ENCODE results near the gene KDM5C.
A peak's percentile ranks its signal among the peaks of the same experiment; 100 is the strongest.

KDM5C gene

GRCh38 chrX:53223955-53224859, 800 bp downstream of the KDM5C start:
- Histone ChIP-seq H3K79me2 (ENCODE audit: control insufficient read depth, low read length) (peaks cover 57% of the 10 kb centered on the region), H3K27me3 (ENCODE audit: control insufficient read depth, low read length) (no peaks in the 10 kb centered on the region), H3K4me2 (ENCODE audit: low read length) (peak overlapping the region; percentile 90), H3K9me2 (replicated peaks; ENCODE audit: control insufficient read depth, low read length) (no peaks in the 10 kb centered on the region), H3K36me3 (ENCODE audit: control insufficient read depth, low read length) (peaks cover 53% of the 10 kb centered on the region), H3K9me3 (ENCODE audit: control insufficient read depth, insufficient read depth, low read length) (no peaks in the 10 kb centered on the region), H3K4me3 (ENCODE audit: low read length) (peak overlapping the region; percentile 93), H3K27ac (ENCODE audit: low read depth, low read length) (peak overlapping the region; percentile 75), H3K4me1 (ENCODE audit: control insufficient read depth, low read length) (peaks cover 26% of the 10 kb centered on the region), H3F3A (ENCODE audit: control insufficient read depth, insufficient read depth) (no peaks in the 10 kb centered on the region), H4K20me1 (ENCODE audit: control insufficient read depth, insufficient read depth, low read depth, low read length) (peaks cover 8% of the 10 kb centered on the region; the same call in 1 of the 2 replicates)
- TF ChIP-seq CTCF (IDR thresholded peaks at IDR 0.05; ENCODE audit: low read depth, low read length, poor library complexity, severe bottlenecking), result no peak
- no peak for TF ChIP-seq EZH2phosphoT487 (IDR thresholded peaks at IDR 0.05; ENCODE audit: borderline replicate concordance, low read length)

GRCh38 chrX:53223068-53223693, 1.8 kb downstream of the KDM5C start:
- no peaks in the 10 kb centered on the region for H3K9me2 ChIP-seq (replicated peaks; ENCODE audit: control insufficient read depth, low read length)
- peaks cover 8% of the 10 kb centered on the region; the same call in 1 of the 2 replicates for H4K20me1 ChIP-seq (ENCODE audit: control insufficient read depth, insufficient read depth, low read depth, low read length)
- H3K79me2 ChIP-seq (ENCODE audit: control insufficient read depth, low read length), result peaks cover 58% of the 10 kb centered on the region
- no peak overlapping the region for H3K27ac ChIP-seq (ENCODE audit: low read depth, low read length)
- H3K4me1 ChIP-seq (ENCODE audit: control insufficient read depth, low read length), result peaks cover 26% of the 10 kb centered on the region
- H3K4me2 ChIP-seq (ENCODE audit: low read length), result peak overlapping the region; percentile 90
- no peak for TF ChIP-seq EZH2phosphoT487 (IDR thresholded peaks at IDR 0.05; ENCODE audit: borderline replicate concordance, low read length)
- no peak for TF ChIP-seq CTCF (IDR thresholded peaks at IDR 0.05; ENCODE audit: low read depth, low read length, poor library complexity, severe bottlenecking)
- H3K9me3 ChIP-seq (ENCODE audit: control insufficient read depth, insufficient read depth, low read length), result no peaks in the 10 kb centered on the region
- H3F3A ChIP-seq (ENCODE audit: control insufficient read depth, insufficient read depth), result no peaks in the 10 kb centered on the region
- no peaks in the 10 kb centered on the region for H3K27me3 ChIP-seq (ENCODE audit: control insufficient read depth, low read length)
- H3K36me3 ChIP-seq (ENCODE audit: control insufficient read depth, low read length), result peaks cover 62% of the 10 kb centered on the region
- peak overlapping the region; percentile 93 for H3K4me3 ChIP-seq (ENCODE audit: low read length)

- no peaks in the 10 kb centered on the region for H3K4me1 ChIP-seq (ENCODE audit: control insufficient read depth, low read length)
- H3F3A ChIP-seq (ENCODE audit: control insufficient read depth, insufficient read depth), result no peaks in the 10 kb centered on the region
- H3K4me2 ChIP-seq (ENCODE audit: low read length), result no peak overlapping the region
- no peaks in the 10 kb centered on the region for H3K9me2 ChIP-seq (replicated peaks; ENCODE audit: control insufficient read depth, low read length)
- peaks cover 61% of the 10 kb centered on the region for H3K36me3 ChIP-seq (ENCODE audit: control insufficient read depth, low read length)
- no peaks in the 10 kb centered on the region for H3K79me2 ChIP-seq (ENCODE audit: control insufficient read depth, low read length)
- no peak overlapping the region for H3K27ac ChIP-seq (ENCODE audit: low read depth, low read length)
- no peak overlapping the region for H3K4me3 ChIP-seq (ENCODE audit: low read length)
- H3K27me3 ChIP-seq (ENCODE audit: control insufficient read depth, low read length), result no peaks in the 10 kb centered on the region
- TF ChIP-seq CTCF (IDR thresholded peaks at IDR 0.05; ENCODE audit: low read depth, low read length, poor library complexity, severe bottlenecking) (no peak), EZH2phosphoT487 (IDR thresholded peaks at IDR 0.05; ENCODE audit: borderline replicate concordance, low read length) (no peak)
- no peaks in the 10 kb centered on the region for H4K20me1 ChIP-seq (ENCODE audit: control insufficient read depth, insufficient read depth, low read depth, low read length)
- no peaks in the 10 kb centered on the region for H3K9me3 ChIP-seq (ENCODE audit: control insufficient read depth, insufficient read depth, low read length)
These were observed 13.5 kb downstream of the KDM5C start for GRCh38 chrX:53211391-53211978.

All from DOHH2 (cell line).